ENCODE measurements around the gene ADAMTS1. TPM values are rescaled to one million over a fixed set of nuclear protein-coding genes. Genes with fewer than 3 reads are reported as not detected.
A peak's percentile ranks its signal among the peaks of the same experiment; 100 is the strongest.

Gene ADAMTS1
- total RNA-seq, 1 donor: 589 TPM

DNA sequence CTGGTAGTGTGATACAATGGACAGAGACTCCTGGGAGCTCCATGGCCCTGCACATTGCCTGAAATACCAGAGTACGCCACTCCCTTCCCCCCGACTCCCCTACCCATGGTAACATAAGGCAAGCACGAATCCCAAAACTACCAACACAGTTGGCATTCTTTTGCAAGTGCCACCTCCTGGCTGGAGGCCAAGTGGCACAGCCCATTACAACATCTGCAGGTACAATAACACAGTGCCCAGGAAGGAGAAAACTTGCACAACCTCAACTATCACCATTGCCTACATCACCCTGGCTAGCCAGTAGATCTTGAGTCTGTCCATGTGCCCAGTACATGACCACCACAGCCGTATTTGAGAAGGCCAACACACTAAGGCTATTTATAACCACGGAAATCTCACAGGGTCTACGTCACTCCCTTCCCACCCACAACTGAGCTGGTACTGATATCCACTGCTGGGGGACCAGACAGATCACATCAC, 11.7 kb downstream of the ADAMTS1 start:
- TF ChIP-seq, protein P1, sequence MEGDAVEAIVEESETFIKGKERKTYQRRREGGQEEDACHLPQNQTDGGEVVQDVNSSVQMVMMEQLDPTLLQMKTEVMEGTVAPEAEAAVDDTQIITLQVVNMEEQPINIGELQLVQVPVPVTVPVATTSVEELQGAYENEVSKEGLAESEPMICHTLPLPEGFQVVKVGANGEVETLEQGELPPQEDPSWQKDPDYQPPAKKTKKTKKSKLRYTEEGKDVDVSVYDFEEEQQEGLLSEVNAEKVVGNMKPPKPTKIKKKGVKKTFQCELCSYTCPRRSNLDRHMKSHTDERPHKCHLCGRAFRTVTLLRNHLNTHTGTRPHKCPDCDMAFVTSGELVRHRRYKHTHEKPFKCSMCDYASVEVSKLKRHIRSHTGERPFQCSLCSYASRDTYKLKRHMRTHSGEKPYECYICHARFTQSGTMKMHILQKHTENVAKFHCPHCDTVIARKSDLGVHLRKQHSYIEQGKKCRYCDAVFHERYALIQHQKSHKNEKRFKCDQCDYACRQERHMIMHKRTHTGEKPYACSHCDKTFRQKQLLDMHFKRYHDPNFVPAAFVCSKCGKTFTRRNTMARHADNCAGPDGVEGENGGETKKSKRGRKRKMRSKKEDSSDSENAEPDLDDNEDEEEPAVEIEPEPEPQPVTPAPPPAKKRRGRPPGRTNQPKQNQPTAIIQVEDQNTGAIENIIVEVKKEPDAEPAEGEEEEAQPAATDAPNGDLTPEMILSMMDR (IDR thresholded peaks at IDR 0.05; ENCODE audit: insufficient read depth, low read depth, low read length): no peak
- DNase-seq (ENCODE audit: low read depth): peak; percentile 40
- H3K4me3 ChIP-seq (ENCODE audit: low read depth, low read length): no peak overlapping the region

DNA sequence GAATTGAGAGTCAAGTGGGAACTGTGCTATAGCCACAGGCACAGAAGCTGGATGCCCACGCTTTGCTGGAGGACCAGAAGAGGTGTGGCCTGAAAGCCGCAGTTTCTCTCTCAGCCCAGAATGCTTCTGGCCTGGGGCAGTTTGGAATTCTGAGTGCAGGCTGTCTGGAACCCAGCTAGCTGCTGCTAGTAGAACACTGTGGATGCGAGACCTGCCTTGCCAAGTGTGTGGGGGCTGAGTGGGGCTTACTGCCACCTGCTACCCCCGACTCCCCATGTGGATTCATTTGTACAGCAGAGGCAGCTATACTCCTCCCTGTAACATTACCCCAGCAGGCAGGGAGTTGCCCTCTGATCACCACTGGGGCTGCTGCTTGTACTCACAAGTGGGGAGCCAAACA, 12.2 kb downstream of the ADAMTS1 start:
- TF ChIP-seq, protein P1 (IDR thresholded peaks at IDR 0.05; ENCODE audit: insufficient read depth, low read depth, low read length): no peak
- no peak overlapping the region for H3K4me3 ChIP-seq (ENCODE audit: low read depth, low read length)

DNA sequence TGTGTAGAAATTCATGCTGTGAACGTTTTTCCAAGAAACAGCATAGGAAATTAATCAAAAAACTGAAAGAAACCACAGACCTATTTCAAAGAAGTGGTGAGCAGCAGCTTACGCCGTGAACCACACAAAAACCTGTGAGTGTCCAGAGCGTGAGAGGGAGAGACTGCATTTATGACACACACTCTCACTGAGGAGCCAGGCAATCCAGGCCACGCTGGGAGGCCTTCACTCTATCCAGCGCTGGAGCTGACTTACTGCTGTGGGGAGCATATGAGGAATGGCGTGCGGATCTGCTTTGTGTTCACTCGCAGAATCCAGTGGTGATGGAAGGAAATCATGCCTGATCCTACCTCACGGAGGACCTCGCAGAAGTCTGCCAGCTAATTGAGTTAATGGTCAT, 12.7 kb downstream of the ADAMTS1 start:
- TF ChIP-seq, protein P1 (IDR thresholded peaks at IDR 0.05; ENCODE audit: insufficient read depth, low read depth, low read length): no peak
- no peak for DNase-seq (ENCODE audit: low read depth)
- no peak overlapping the region for H3K4me3 ChIP-seq (ENCODE audit: low read depth, low read length)

More for the DNA sequence above, 12.2 kb downstream of the ADAMTS1 start:
- no peak for DNase-seq (ENCODE audit: low read depth)

DNA sequence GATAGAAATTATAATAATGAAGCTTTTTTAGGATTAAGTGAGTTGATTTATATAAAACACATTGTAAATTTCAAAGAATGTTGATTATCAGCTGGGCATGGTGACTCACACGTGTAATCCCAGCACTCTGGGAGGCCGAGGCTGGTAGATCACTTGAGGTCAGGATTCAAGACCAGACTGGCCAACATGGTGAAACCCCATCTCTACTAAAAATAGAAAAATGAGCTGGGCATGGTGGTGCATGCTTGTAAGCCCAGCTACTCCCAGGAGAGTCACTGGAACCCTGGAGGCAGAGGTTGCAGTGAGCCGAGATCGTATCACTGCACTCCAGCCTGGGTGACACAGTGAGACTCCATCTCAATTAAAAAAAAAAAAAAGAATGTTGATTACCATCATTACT, 18.4 kb downstream of the ADAMTS1 start:
- no peak overlapping the region for H3K4me3 ChIP-seq (ENCODE audit: low read depth, low read length)
- peak; percentile 61 for DNase-seq (ENCODE audit: low read depth)
- TF ChIP-seq, protein P1 (IDR thresholded peaks at IDR 0.05; ENCODE audit: insufficient read depth, low read depth, low read length): no peak

DNA sequence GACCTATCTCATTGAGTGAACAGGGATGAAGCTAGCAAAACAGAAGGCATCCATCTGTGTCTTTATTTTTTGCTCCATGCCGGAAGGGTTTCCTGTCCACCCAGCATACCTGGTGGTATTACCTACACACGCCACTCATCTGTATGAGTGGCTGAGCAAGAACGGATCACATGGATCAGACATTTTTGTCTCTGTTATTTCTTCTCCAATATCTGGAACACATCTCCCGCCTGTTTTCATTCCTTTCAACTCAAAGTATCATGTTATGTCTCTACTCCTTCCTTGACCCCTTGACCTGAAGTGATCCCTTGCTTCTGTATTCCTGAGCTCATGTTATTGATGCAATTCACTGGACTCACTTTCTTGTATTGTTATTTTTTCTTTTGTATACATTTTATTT, 24.7 kb downstream of the ADAMTS1 start:
- TF ChIP-seq, protein P1 (IDR thresholded peaks at IDR 0.05; ENCODE audit: insufficient read depth, low read depth, low read length): no peak

DNA sequence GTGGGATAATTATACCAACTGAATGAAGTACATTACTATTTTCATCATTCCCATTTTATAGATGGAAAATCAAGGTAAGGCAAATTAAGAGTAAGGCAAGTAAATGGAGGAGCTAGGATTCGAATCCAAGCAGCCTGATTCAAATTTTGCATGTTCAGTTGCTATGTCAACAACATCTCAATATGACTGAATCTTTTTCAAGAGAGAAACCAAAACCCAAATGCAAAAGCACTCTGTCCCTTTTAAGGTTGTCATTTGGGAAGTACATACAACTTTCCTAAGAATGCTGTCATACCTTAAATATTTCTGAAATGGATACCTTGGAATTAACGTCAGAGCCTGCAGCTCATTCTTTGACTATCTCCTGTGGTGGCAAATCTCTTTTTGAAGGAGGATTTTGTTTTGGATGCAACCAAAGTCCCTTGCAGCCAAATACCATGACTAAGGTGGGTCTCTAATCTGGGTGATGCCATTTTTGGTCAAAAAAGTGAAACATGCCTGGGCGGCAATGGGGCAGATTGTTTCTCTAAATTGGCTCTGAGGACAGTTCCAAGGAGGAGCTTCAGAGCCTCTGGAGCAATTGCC, 25.4 kb downstream of the ADAMTS1 start:
- DNase-seq (ENCODE audit: low read depth): no peak
- H3K4me3 ChIP-seq (ENCODE audit: low read depth, low read length): no peak overlapping the region
- TF ChIP-seq, protein P1 (IDR thresholded peaks at IDR 0.05; ENCODE audit: insufficient read depth, low read depth, low read length): no peak

More for the DNA sequence above, 24.7 kb downstream of the ADAMTS1 start:
- H3K4me3 ChIP-seq (ENCODE audit: low read depth, low read length): no peak overlapping the region
- no peak for DNase-seq (ENCODE audit: low read depth)

DNA sequence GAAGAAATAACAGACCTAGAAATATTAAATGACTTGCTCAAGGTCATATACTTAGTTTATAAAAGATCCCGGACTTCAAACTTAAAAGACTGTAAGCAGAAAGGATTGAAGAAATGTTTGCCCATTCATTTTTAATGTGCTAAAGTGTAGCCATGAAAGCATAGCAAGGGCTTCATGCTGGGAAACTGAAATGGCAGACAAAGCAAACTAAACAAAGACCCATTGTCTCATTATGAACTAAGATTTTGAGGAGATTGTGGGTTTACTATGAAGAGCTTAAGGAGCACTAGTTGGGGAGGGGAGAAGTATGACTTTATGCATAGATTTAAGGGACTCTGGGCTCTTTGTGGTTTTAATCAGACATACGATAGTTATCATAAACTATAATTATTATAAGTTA, 26.3 kb downstream of the ADAMTS1 start:
- no peak for DNase-seq (ENCODE audit: low read depth)
- H3K4me3 ChIP-seq (ENCODE audit: low read depth, low read length): no peak overlapping the region
- TF ChIP-seq, protein P1 (IDR thresholded peaks at IDR 0.05; ENCODE audit: insufficient read depth, low read depth, low read length): no peak
